Osteoblast (primary cell): Measurements from ENCODE around the gene CADPS2. TPM values are rescaled to one million over a fixed set of nuclear protein-coding genes. Genes with fewer than 3 reads are reported as not detected.

Source experiments
- DNase-seq: peaks from one replicate; pipeline ENCODE4 v3.0.0; 2011; ENCODE audit warnings: low spot score, mixed read lengths; ENCODE audit not compliant: insufficient read length; ENCODE audit errors: missing footprints
- H2AFZ ChIP-seq: 2 replicates; pipeline ENCODE4 v1.6.0; 2011; ENCODE audit warnings: mild to moderate bottlenecking, low read length
- H3K27ac ChIP-seq: 2 replicates; pipeline ENCODE4 v1.5.1; 2011; ENCODE audit warnings: mild to moderate bottlenecking, low read depth, low read length, moderate library complexity
- H3K27me3 ChIP-seq: 2 replicates; pipeline ENCODE4 v1.6.0; 2012; ENCODE audit warnings: mild to moderate bottlenecking, control low read depth, inconsistent platforms, low read length, moderate library complexity; ENCODE audit not compliant: insufficient read depth
- H3K36me3 ChIP-seq: 2 replicates; pipeline ENCODE4 v1.5.1; 2011; ENCODE audit warnings: mild to moderate bottlenecking, low read length, control low read depth, moderate library complexity; ENCODE audit not compliant: insufficient read depth
- H3K4me1 ChIP-seq: 2 replicates; pipeline ENCODE4 v1.5.1; 2011; ENCODE audit warnings: mild to moderate bottlenecking, low read length, control low read depth, moderate library complexity; ENCODE audit not compliant: insufficient read depth
- H3K4me2 ChIP-seq: 2 replicates; pipeline ENCODE4 v1.6.0; 2011; ENCODE audit warnings: mild to moderate bottlenecking, low read length; ENCODE audit not compliant: insufficient read depth
- H3K4me3 ChIP-seq: fragments of 200-600 bp; sonication (generic); 3 replicates; pipeline ENCODE4 v1.5.1; 2012; ENCODE audit warnings: mild to moderate bottlenecking, low read length, inconsistent platforms; ENCODE audit not compliant: insufficient read depth
- H3K79me2 ChIP-seq: 2 replicates; pipeline ENCODE4 v1.6.0; 2012; ENCODE audit warnings: mild to moderate bottlenecking, low read length, control low read depth, inconsistent platforms; ENCODE audit not compliant: insufficient read depth
- H3K9me3 ChIP-seq: 2 replicates; pipeline ENCODE4 v1.5.1; 2011; ENCODE audit warnings: low read depth, low read length, control low read depth
- H4K20me1 ChIP-seq: 2 replicates; pipeline ENCODE4 v1.6.0; 2012; ENCODE audit warnings: mild to moderate bottlenecking, low read length, control low read depth; ENCODE audit not compliant: insufficient read depth
- CTCF ChIP-seq: IDR thresholded peaks from 2 replicates; pipeline ENCODE4 v1.5.1; 2011; ENCODE audit warnings: mild to moderate bottlenecking, low read depth, low read length, moderate library complexity; ENCODE audit errors: extremely low read depth
- total RNA-seq: library from RNA; depleted of rRNA; stranded (reverse); fragments of >200 nt; gene quantifications from 2 replicates; pipeline ENCODE4 v1.2.3, GENCODE V29; 2012

The CADPS2 gene
- total RNA-seq, 1 donor = 21.7 TPM

- Histone ChIP-seq H2AFZ (no peak overlapping the region), H3K36me3 (no peaks in the 10 kb centered on the region), H3K4me3 (no peak overlapping the region), H3K79me2 (no peaks in the 10 kb centered on the region), H3K27me3 (no peaks in the 10 kb centered on the region), H4K20me1 (no peaks in the 10 kb centered on the region), H3K9me3 (no peaks in the 10 kb centered on the region), H3K4me1 (no peaks in the 10 kb centered on the region), H3K4me2 (no peak overlapping the region), H3K27ac (no peak overlapping the region)
- DNase-seq = no peak
- TF ChIP-seq CTCF = no peak
These were observed 27.3 kb upstream of the CADPS2 start for GRCh38 chr7:122913608-122914007.

- Histone ChIP-seq H3K36me3 (no peaks in the 10 kb centered on the region), H3K27ac (no peak overlapping the region), H3K4me3 (no peak overlapping the region), H2AFZ (no peak overlapping the region), H3K4me1 (no peaks in the 10 kb centered on the region), H3K4me2 (no peak overlapping the region), H3K9me3 (no peaks in the 10 kb centered on the region), H3K27me3 (no peaks in the 10 kb centered on the region), H3K79me2 (no peaks in the 10 kb centered on the region), H4K20me1 (no peaks in the 10 kb centered on the region)
- DNase-seq = no peak
- no peak for TF ChIP-seq CTCF
These were observed 16.7 kb upstream of the CADPS2 start for GRCh38 chr7:122902751-122903495.

- no peaks in the 10 kb centered on the region for H4K20me1 ChIP-seq
- no peak overlapping the region for H2AFZ ChIP-seq
- no peaks in the 10 kb centered on the region for H3K27me3 ChIP-seq
- H3K4me2 ChIP-seq = no peak overlapping the region
- no peaks in the 10 kb centered on the region for H3K9me3 ChIP-seq
- H3K79me2 ChIP-seq = no peaks in the 10 kb centered on the region
- H3K4me1 ChIP-seq = no peaks in the 10 kb centered on the region
- no peak overlapping the region for H3K4me3 ChIP-seq
- TF ChIP-seq CTCF = no peak
- no peaks in the 10 kb centered on the region for H3K36me3 ChIP-seq
- no peak overlapping the region for H3K27ac ChIP-seq
- no peak for DNase-seq
These were observed 15.0 kb upstream of the CADPS2 start for GRCh38 chr7:122901250-122901649.

DNA sequence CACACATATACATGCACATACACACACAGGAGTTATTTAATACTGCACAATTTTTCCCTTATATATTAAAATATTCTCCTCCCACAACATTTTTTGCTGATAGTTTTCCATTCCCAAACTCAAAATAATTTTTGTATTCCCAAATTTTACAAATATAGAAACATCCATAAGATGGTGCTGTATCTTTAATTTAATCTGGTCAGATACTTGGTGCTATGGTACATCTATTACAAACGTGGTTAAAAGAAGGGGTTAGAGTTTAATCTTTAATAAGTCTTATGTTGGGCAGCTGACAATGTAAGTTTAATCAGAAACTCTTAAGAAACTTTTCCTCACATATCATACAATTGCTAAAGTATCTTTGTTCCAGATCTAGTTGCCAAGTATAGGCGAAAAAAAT, 10.2 kb upstream of the CADPS2 start:
- H3K36me3 ChIP-seq = no peaks in the 10 kb centered on the region
- H3K4me2 ChIP-seq = no peak overlapping the region
- no peaks in the 10 kb centered on the region for H3K27me3 ChIP-seq
- H3K4me3 ChIP-seq = no peak overlapping the region
- no peaks in the 10 kb centered on the region for H4K20me1 ChIP-seq
- H3K9me3 ChIP-seq = no peaks in the 10 kb centered on the region
- H2AFZ ChIP-seq = no peak overlapping the region
- no peaks in the 10 kb centered on the region for H3K4me1 ChIP-seq
- no peaks in the 10 kb centered on the region for H3K79me2 ChIP-seq
- no peak for TF ChIP-seq CTCF
- no peak for DNase-seq
- H3K27ac ChIP-seq = no peak overlapping the region
